GM21447 (cell line): ENCODE measurements around the gene BAD.

Source experiments
- ATAC-seq: cut with Tn5 transposase; IDR thresholded peaks from one replicate; pipeline ENCODE4 v1.9.1; 2021; ENCODE audit not compliant: unreplicated experiment

The BAD gene

GRCh38 chr11:64261556-64262080 is 22.8 kb downstream of the BAD start:
- ATAC-seq: no peak

- no peak for ATAC-seq
Observed at GRCh38 chr11:64260147-64260708, 24.2 kb downstream of the BAD start.

GRCh38 chr11:64259533-64260067 is 24.9 kb downstream of the BAD start:
- no peak for ATAC-seq

GRCh38 chr11:64258946-64259532 is 25.4 kb downstream of the BAD start:
- no peak for ATAC-seq

GRCh38 chr11:64258356-64258755 is 26.1 kb downstream of the BAD start:
- ATAC-seq: no peak

GRCh38 chr11:64256300-64256699 is 28.2 kb downstream of the BAD start:
- ATAC-seq: no peak

GRCh38 chr11:64255135-64256128 is 29.0 kb downstream of the BAD start:
- ATAC-seq: no peak

- ATAC-seq: no peak
Observed at GRCh38 chr11:64254326-64254725, 30.1 kb downstream of the BAD start.

- no peak for ATAC-seq
Observed at GRCh38 chr11:64253481-64253880, 31.0 kb downstream of the BAD start.

- ATAC-seq: no peak
Observed at GRCh38 chr11:64253043-64253442, 31.4 kb downstream of the BAD start.

GRCh38 chr11:64252003-64252872 is 32.2 kb downstream of the BAD start:
- no peak for ATAC-seq

- no peak for ATAC-seq
Observed at GRCh38 chr11:64251753-64252002, 32.8 kb downstream of the BAD start.

GRCh38 chr11:64251016-64251752 is 33.3 kb downstream of the BAD start, which contains the start of gene PLCB3:
Gene PLCB3 (plus strand): TSS chr11:64251530. CDS start chr11:64251650, 120 bp downstream.
- ATAC-seq: no peak

- ATAC-seq: no peak
Observed at GRCh38 chr11:64250415-64251015, 34.0 kb downstream of the BAD start.

- no peak for ATAC-seq
Observed at GRCh38 chr11:64249563-64250414, 34.7 kb downstream of the BAD start.

GRCh38 chr11:64249038-64249437 is 35.4 kb downstream of the BAD start:
- ATAC-seq: no peak

- ATAC-seq: no peak
Observed at GRCh38 chr11:64248578-64248977, 35.9 kb downstream of the BAD start.

GRCh38 chr11:64247729-64248531 is 36.5 kb downstream of the BAD start:
- ATAC-seq: no peak
